ENCODE measurements around the gene FARSA. TPM values are rescaled to one million over a fixed set of nuclear protein-coding genes. Genes with fewer than 3 reads are reported as not detected.

FARSA gene
- polyA plus RNA-seq, 1 experiment = 13.5 TPM

DNA sequence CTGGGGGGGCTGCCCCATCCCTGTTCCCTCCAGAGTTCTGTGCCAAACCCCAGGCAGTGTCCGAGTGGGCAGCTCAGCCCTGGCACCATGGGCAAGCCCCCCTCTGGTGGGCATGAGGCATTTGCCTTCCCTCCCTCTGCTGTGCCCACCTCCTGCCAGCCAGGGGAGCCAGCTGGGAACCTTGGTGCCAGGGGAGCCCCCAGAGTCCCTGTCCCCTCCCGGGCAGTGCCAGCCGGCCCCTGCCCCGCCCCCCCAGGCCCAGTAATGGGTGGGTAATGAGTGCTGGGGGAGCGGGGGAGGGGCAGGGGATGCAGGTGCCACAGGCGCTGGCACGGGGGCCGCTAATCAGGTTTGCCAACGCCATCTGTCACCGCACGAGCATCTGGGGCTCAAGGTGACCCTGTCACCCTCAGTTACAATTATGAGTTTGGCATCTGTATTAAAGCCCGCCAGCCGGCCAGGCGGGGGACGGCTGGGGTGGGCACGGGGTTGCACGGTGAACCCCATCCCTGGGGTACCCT is 41.8 kb upstream of the FARSA start:
- POLR2A ChIA-PET = interaction anchor here (0.8 kb wide), 1 partner anchor 119 kb away, joined by 3 read pairs; no protein-coding TSS in a partner anchor
- Histone ChIP-seq H3K4me3 (ENCODE audit: low read depth, low read length) (no peak overlapping the region), H3K27me3 (ENCODE audit: control insufficient read depth, insufficient read depth, low read length) (no peaks in the 10 kb centered on the region), H3K9me3 (ENCODE audit: control insufficient read depth, insufficient read depth, low read length) (no peaks in the 10 kb centered on the region), H3K27ac (ENCODE audit: low read depth, low read length) (no peak overlapping the region)
- DNase-seq (ENCODE audit: low read depth, low spot score) = no peak
- CTCF ChIA-PET = interaction anchor here (0.5 to 6.7 kb wide), 5 partner anchors 11 to 1072 kb away, joined by 3 to 150 read pairs (median 66); no protein-coding TSS in a partner anchor
- no peak for TF ChIP-seq CTCF (IDR thresholded peaks at IDR 0.05; ENCODE audit: low read depth, low read length)

DNA sequence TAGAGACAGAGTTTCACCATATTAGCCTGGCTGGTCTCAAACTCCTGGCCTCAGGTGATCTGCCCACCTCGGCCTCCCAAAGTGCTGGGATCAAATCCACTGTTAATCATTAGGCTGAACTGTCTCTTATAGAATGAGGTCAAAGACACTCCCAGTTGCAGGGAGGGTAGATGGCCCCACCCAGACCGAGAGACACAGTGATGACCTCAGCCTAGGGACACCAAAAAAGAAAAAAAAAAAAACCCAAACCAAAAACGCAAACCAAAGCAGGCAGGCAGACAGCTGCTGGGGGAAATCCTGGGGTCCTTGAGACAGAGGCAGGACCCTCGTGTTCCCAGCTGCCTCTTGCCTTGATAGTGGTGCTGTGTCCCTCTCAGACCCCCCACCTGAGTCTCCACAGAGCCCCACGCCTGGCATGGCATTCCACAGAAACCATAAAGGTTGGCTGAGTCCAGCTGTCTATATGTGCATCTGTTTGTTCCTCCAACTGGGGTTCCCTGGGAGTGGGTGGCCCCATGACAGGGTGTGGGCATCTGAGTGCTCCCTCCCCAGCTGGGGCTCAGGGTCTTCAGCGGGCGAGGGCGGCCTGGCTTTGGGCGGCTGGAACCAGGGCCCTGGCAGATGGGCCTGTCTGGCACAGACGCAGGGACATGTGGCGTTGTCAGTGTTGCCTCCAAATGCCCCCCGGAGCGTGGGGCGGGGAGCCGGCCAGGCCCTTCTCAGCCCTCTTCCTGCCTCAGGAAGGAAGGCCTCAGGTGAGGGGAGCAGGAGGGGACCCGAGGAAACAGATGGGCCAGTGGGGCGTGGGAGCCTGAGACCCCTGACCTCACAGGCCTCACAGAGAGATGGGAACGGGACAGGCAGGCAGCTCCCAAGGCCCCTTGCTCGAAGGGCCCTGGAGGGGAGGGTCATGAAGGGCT is 41.0 kb upstream of the FARSA start:
- TF ChIP-seq CTCF (IDR thresholded peaks at IDR 0.05; ENCODE audit: low read depth, low read length) = no peak
- Histone ChIP-seq H3K27me3 (ENCODE audit: control insufficient read depth, insufficient read depth, low read length) (no peaks in the 10 kb centered on the region), H3K27ac (ENCODE audit: low read depth, low read length) (no peak overlapping the region), H3K9me3 (ENCODE audit: control insufficient read depth, insufficient read depth, low read length) (no peaks in the 10 kb centered on the region), H3K4me3 (ENCODE audit: low read depth, low read length) (no peak overlapping the region)
- DNase-seq (ENCODE audit: low read depth, low spot score) = no peak
- ChIA-PET CTCF (interaction anchor here (0.6 to 6.7 kb wide), 4 partner anchors 10 to 1652 kb away, joined by 3 to 86 read pairs (median 34); no protein-coding TSS in a partner anchor), POLR2A (interaction anchor here (0.8 kb wide), 1 partner anchor 120 kb away, joined by 3 read pairs; no protein-coding TSS in a partner anchor)

DNA sequence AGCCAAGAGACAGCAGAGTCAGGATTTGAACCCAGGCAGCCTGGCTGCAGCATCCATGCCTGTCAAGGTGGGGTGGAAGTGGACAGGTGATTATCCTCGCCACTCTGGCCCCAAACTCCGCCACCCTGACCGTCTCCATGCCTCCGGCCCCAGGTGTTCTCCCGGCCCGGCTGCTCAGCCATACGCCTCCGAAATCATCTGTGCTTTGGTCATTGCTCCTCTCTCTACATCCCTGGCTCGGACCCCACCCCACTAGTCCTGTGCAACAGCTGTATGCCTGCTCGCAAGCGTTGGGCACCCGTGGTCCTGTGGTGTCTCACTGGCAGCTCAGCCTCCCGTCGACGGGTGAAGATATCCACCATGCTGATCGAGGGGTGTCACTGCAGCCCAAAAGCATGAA is 39.7 kb upstream of the FARSA start:
- TF ChIP-seq CTCF (IDR thresholded peaks at IDR 0.05; ENCODE audit: low read depth, low read length) = no peak
- H3K27ac ChIP-seq (ENCODE audit: low read depth, low read length) = no peak overlapping the region
- no peaks in the 10 kb centered on the region for H3K9me3 ChIP-seq (ENCODE audit: control insufficient read depth, insufficient read depth, low read length)
- CTCF ChIA-PET = interaction anchor here (1.7 to 5.4 kb wide), 3 partner anchors 9 to 88 kb away, joined by 6 to 66 read pairs (median 7); no protein-coding TSS in a partner anchor
- POLR2A ChIA-PET = no interaction called here
- no peaks in the 10 kb centered on the region for H3K27me3 ChIP-seq (ENCODE audit: control insufficient read depth, insufficient read depth, low read length)
- DNase-seq (ENCODE audit: low read depth, low spot score) = no peak
- no peak overlapping the region for H3K4me3 ChIP-seq (ENCODE audit: low read depth, low read length)

DNA sequence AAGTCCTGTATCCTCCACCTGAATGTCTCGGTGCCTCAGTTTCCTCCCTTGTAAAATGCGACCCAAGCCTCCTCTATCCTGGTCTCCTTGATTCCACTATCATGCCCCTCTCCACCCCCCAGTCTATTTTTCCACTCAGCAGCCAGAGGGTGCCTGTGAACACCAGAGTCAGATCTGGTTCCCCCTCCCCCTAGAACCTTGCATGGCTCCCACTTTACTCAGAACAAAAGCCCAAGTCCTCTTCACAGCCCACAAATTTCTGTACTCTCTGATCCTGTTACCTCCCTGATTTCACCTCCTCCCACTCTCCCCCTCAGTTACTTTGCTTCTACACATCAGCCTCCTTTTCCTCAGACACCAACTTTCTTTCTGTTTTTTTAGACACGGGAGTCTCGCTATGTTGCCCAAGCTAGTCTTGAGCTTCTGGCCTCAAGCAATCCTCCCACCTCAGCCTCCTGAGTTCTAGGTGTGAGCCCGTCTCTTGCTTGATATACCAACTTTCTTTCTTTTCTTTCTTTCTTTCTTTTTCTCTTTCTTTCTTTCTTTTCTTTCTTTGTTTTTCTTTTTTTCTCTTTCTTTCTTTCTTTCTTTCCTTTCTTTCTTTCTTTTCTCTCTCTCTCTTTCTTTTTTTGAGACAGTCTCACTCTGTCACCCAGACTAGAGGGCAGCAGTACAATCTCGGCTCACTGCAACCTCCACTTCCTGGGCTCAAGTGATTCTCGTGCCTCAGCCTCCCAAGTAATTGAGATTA is 36.7 kb upstream of the FARSA start:
- TF ChIP-seq CTCF (IDR thresholded peaks at IDR 0.05; ENCODE audit: low read depth, low read length) = no peak
- no peaks in the 10 kb centered on the region for H3K27me3 ChIP-seq (ENCODE audit: control insufficient read depth, insufficient read depth, low read length)
- no peaks in the 10 kb centered on the region for H3K9me3 ChIP-seq (ENCODE audit: control insufficient read depth, insufficient read depth, low read length)
- ChIA-PET POLR2A (interaction anchor here (1.0 kb wide), 1 partner anchor 182 kb away, joined by 3 read pairs; no protein-coding TSS in a partner anchor), CTCF (interaction anchor here (1.7 kb wide), 1 partner anchor 7 kb away, joined by 4 read pairs; no protein-coding TSS in a partner anchor)
- H3K27ac ChIP-seq (ENCODE audit: low read depth, low read length) = no peak overlapping the region
- no peak for DNase-seq (ENCODE audit: low read depth, low spot score)
- no peak overlapping the region for H3K4me3 ChIP-seq (ENCODE audit: low read depth, low read length)
